ENCODE data around the gene DCDC1. TPM values are rescaled to one million over a fixed set of nuclear protein-coding genes. Genes with fewer than 3 reads are reported as not detected.

The DCDC1 gene
- total RNA-seq, 4 donors from 2014 or later, result 0.32 TPM; not detected in 3

- H3K4me1 ChIP-seq, result no peaks in the 10 kb centered on the region
- TF ChIP-seq POLR2A (IDR thresholded peaks at IDR 0.05) (no peak), POLR2AphosphoS5 (IDR thresholded peaks at IDR 0.05) (no peak), EP300 (IDR thresholded peaks at IDR 0.05; ENCODE audit: low read depth) (no peak), CTCF (IDR thresholded peaks at IDR 0.05) (no peak)
- no peak for DNase-seq
- H3K36me3 ChIP-seq, result no peaks in the 10 kb centered on the region
- WGBS, 2 donors (ENCODE audit: low coverage in 1 of 2), result 29 to 37% methylated on average over 2 to 10 of the region's 10 CpGs
- in situ Hi-C loops (cut with MboI; ENCODE audit: low pct_ligation_motif_present in 1 of 4, low pct_unique_long_range_greater_than_20kb in 1 of 4, low sequenced_read_pairs in 3 of 4) (no loop called here), intact Hi-C loops (cut with DNase I; ENCODE audit: low total_unique reads) (no loop called here)
- H3K27ac ChIP-seq, result no peak overlapping the region
- no peak overlapping the region for H3K4me3 ChIP-seq
- no peaks in the 10 kb centered on the region for H3K27me3 ChIP-seq
- H3K9me3 ChIP-seq, result no peaks in the 10 kb centered on the region
These were observed 319.3 kb downstream of the DCDC1 start for GRCh38 chr11:31050061-31050765.

GRCh38 chr11:31045335-31045734 is 324.2 kb downstream of the DCDC1 start:
- H3K4me3 ChIP-seq, result no peak overlapping the region
- intact Hi-C loops (cut with DNase I; ENCODE audit: low total_unique reads), result no loop called here
- no peaks in the 10 kb centered on the region for H3K9me3 ChIP-seq
- H3K27me3 ChIP-seq, result no peaks in the 10 kb centered on the region
- in situ Hi-C loops (cut with MboI; ENCODE audit: low pct_ligation_motif_present in 1 of 4, low pct_unique_long_range_greater_than_20kb in 1 of 4, low sequenced_read_pairs in 3 of 4), result no loop called here
- 39 to 48% methylated on average over 5 of the region's 5 CpGs for WGBS, 2 donors (ENCODE audit: low coverage in 1 of 2)
- no peak for DNase-seq
- no peaks in the 10 kb centered on the region for H3K4me1 ChIP-seq
- H3K36me3 ChIP-seq, result no peaks in the 10 kb centered on the region
- TF ChIP-seq POLR2AphosphoS5 (IDR thresholded peaks at IDR 0.05), result no peak
- TF ChIP-seq CTCF (IDR thresholded peaks at IDR 0.05), result no peak
- no peak for TF ChIP-seq EP300 (IDR thresholded peaks at IDR 0.05; ENCODE audit: low read depth)
- TF ChIP-seq POLR2A (IDR thresholded peaks at IDR 0.05), result no peak
- no peak overlapping the region for H3K27ac ChIP-seq

DNA sequence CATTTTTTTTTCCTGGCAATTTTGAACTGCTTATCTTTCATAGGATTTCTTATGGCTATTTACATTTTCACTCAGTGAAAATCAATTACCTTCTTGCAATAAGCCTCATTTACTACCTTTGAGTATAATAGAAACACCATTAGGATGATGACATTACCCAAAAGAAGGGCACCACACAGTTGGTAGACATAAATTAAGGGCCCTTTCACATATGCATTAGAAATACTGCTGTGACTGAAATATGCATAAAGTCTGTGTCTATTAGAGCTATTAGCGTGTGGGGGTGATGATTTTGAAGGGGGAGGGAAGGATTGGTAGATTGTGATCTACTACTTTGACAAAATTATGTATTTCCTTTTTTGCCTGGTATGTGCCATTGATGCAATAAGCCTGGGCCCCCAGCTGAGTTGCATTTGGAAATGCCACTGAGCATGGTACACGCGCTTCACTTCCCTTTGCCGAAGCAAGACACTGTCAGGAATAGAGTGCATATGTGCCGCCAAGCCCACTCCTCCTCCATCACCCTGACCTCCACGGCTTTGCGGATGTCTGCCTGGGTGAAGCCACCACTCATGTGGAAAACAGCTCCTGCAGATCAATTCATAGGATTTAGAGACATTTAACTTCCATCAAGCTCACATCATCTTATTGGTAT is 339.3 kb downstream of the DCDC1 start:
- Histone ChIP-seq H3K27me3 (no peaks in the 10 kb centered on the region), H3K9me3 (no peaks in the 10 kb centered on the region), H3K4me1 (no peaks in the 10 kb centered on the region), H3K36me3 (no peaks in the 10 kb centered on the region), H3K4me3 (no peak overlapping the region), H3K27ac (no peak overlapping the region)
- WGBS, 2 donors (ENCODE audit: low coverage in 1 of 2), result 79 to 89% methylated on average over 7 of the region's 7 CpGs
- no peak for DNase-seq
- in situ Hi-C loops (cut with MboI; ENCODE audit: low pct_ligation_motif_present in 1 of 4, low pct_unique_long_range_greater_than_20kb in 1 of 4, low sequenced_read_pairs in 3 of 4), result no loop called here
- intact Hi-C loops (cut with DNase I; ENCODE audit: low total_unique reads), result no loop called here
- TF ChIP-seq EP300 (IDR thresholded peaks at IDR 0.05; ENCODE audit: low read depth) (no peak), POLR2A (IDR thresholded peaks at IDR 0.05) (no peak), CTCF (IDR thresholded peaks at IDR 0.05) (no peak), POLR2AphosphoS5 (IDR thresholded peaks at IDR 0.05) (no peak)

- in situ Hi-C loops (cut with MboI; ENCODE audit: low pct_ligation_motif_present in 1 of 4, low pct_unique_long_range_greater_than_20kb in 1 of 4, low sequenced_read_pairs in 3 of 4) (loop anchor here in 1 of 4 donors (10.0 kb wide), 1 partner anchor 58 kb away; no protein-coding TSS in a partner anchor), intact Hi-C loops (cut with DNase I; ENCODE audit: low total_unique reads) (no loop called here)
- Histone ChIP-seq H3K27me3 (no peaks in the 10 kb centered on the region), H3K4me3 (no peak overlapping the region), H3K4me1 (no peaks in the 10 kb centered on the region), H3K27ac (no peak overlapping the region), H3K36me3 (no peaks in the 10 kb centered on the region), H3K9me3 (no peaks in the 10 kb centered on the region)
- DNase-seq, result no peak
- TF ChIP-seq CTCF (IDR thresholded peaks at IDR 0.05) (no peak), EP300 (IDR thresholded peaks at IDR 0.05; ENCODE audit: low read depth) (no peak), POLR2AphosphoS5 (IDR thresholded peaks at IDR 0.05) (no peak), POLR2A (IDR thresholded peaks at IDR 0.05) (no peak)
- 69 to 75% methylated on average over 6 of the region's 6 CpGs for WGBS, 2 donors (ENCODE audit: low coverage in 1 of 2)
These were observed 343.2 kb downstream of the DCDC1 start for GRCh38 chr11:31026315-31026714.
